ENCODE results near the gene ACKR3. TPM values are rescaled to one million over a fixed set of nuclear protein-coding genes. Genes with fewer than 3 reads are reported as not detected.
A peak's percentile ranks its signal among the peaks of the same experiment; 100 is the strongest.

Gene ACKR3
- total and polyA plus RNA-seq, 7 donors, result 1.6 to 39.1 (median 17.0) TPM

- Histone ChIP-seq H3K36me3 (peaks cover 0 to 27% (median 11%) of the 10 kb centered on the region in 4 donors), H3K4me1 (peaks cover 0 to 22% (median 11%) of the 10 kb centered on the region in 4 donors), H3K4me3 (no peak overlapping the region), H3K9me3 (no peaks in the 10 kb centered on the region), H3K27ac (no peak overlapping the region), H3K27me3 (no peaks in the 10 kb centered on the region)
- intact Hi-C loops (cut with DNase I), result no loop called here
- TF ChIP-seq EP300 (IDR thresholded peaks at IDR 0.05) (no peak), POLR2AphosphoS5 (IDR thresholded peaks at IDR 0.05) (no peak)
- WGBS, 2 donors, result 85 to 90% methylated on average over 14 of the region's 14 CpGs
- peak; percentile 56 for DNase-seq
Observed at GRCh38 chr2:236583621-236584203, 14.1 kb downstream of the ACKR3 start.

- TF ChIP-seq, protein P1, sequence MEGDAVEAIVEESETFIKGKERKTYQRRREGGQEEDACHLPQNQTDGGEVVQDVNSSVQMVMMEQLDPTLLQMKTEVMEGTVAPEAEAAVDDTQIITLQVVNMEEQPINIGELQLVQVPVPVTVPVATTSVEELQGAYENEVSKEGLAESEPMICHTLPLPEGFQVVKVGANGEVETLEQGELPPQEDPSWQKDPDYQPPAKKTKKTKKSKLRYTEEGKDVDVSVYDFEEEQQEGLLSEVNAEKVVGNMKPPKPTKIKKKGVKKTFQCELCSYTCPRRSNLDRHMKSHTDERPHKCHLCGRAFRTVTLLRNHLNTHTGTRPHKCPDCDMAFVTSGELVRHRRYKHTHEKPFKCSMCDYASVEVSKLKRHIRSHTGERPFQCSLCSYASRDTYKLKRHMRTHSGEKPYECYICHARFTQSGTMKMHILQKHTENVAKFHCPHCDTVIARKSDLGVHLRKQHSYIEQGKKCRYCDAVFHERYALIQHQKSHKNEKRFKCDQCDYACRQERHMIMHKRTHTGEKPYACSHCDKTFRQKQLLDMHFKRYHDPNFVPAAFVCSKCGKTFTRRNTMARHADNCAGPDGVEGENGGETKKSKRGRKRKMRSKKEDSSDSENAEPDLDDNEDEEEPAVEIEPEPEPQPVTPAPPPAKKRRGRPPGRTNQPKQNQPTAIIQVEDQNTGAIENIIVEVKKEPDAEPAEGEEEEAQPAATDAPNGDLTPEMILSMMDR (IDR thresholded peaks at IDR 0.05), result no peak
- no peak for TF ChIP-seq EP300 (IDR thresholded peaks at IDR 0.05)
- TF ChIP-seq POLR2A (IDR thresholded peaks at IDR 0.05), result no peak
- TF ChIP-seq POLR2AphosphoS5 (IDR thresholded peaks at IDR 0.05), result no peak
- Histone ChIP-seq H3K4me3 (no peak overlapping the region), H3K27ac (no peak overlapping the region), H3K9me3 (no peaks in the 10 kb centered on the region), H3K36me3 (peaks cover 0 to 27% (median 11%) of the 10 kb centered on the region in 4 donors), H3K4me1 (peaks cover 0 to 12% (median 4%) of the 10 kb centered on the region in 4 donors), H3K27me3 (no peaks in the 10 kb centered on the region)
- peak; percentile 56 for DNase-seq
- WGBS, 2 donors, result 80 to 90% methylated on average over 16 of the region's 16 CpGs
- intact Hi-C loops (cut with DNase I), result no loop called here
Observed at GRCh38 chr2:236584521-236585384, 15.1 kb downstream of the ACKR3 start.

GRCh38 chr2:236585966-236586365 lies 16.3 kb downstream of the ACKR3 start:
- H3K4me3 ChIP-seq, result no peak overlapping the region
- H3K27me3 ChIP-seq, result no peaks in the 10 kb centered on the region
- TF ChIP-seq, protein P1 (IDR thresholded peaks at IDR 0.05), result no peak
- no peak for TF ChIP-seq POLR2AphosphoS5 (IDR thresholded peaks at IDR 0.05)
- TF ChIP-seq EP300 (IDR thresholded peaks at IDR 0.05), result no peak
- TF ChIP-seq POLR2A (IDR thresholded peaks at IDR 0.05), result no peak
- WGBS, 2 donors, result 88% methylated on average over 5 of the region's 5 CpGs
- no peak overlapping the region for H3K27ac ChIP-seq
- H3K9me3 ChIP-seq, result no peaks in the 10 kb centered on the region
- H3K36me3 ChIP-seq, result peaks cover 0 to 19% (median 6%) of the 10 kb centered on the region in 4 donors
- no peak for DNase-seq
- peaks cover 0 to 6% (median 0%) of the 10 kb centered on the region in 4 donors for H3K4me1 ChIP-seq
- intact Hi-C loops (cut with DNase I), result no loop called here

GRCh38 chr2:236587861-236588815 lies 18.5 kb downstream of the ACKR3 start:
- Histone ChIP-seq H3K4me1 (no peaks in the 10 kb centered on the region), H3K4me3 (no peak overlapping the region), H3K27me3 (no peaks in the 10 kb centered on the region), H3K9me3 (no peaks in the 10 kb centered on the region), H3K27ac (no peak overlapping the region), H3K36me3 (no peaks in the 10 kb centered on the region)
- intact Hi-C loops (cut with DNase I), result no loop called here
- TF ChIP-seq, protein P1 (IDR thresholded peaks at IDR 0.05), result no peak
- TF ChIP-seq POLR2AphosphoS5 (IDR thresholded peaks at IDR 0.05), result no peak
- no peak for TF ChIP-seq POLR2A (IDR thresholded peaks at IDR 0.05)
- no peak for TF ChIP-seq EP300 (IDR thresholded peaks at IDR 0.05)
- DNase-seq, result no peak
- WGBS, 2 donors, result 92 to 95% methylated on average over 32 of the region's 32 CpGs
